PC-9 (cell line): ENCODE measurements around the gene GPR149.

ENCODE experiments used
- CTCF ChIP-seq: fragments of 200-600 bp; sonication (generic); conservative IDR thresholded peaks from 2 replicates; pipeline ENCODE4 v1.6.1; 2017; ENCODE audit warnings: mixed run types, antibody characterized with exemption, mild to moderate bottlenecking, moderate library complexity
- EZH2 ChIP-seq: fragments of 200-600 bp; sonication (generic); IDR thresholded peaks from 2 replicates; pipeline ENCODE4 v1.8.0; 2017; ENCODE audit warnings: antibody characterized with exemption, low read depth

GRCh38 chr3:154345422-154346122, 84.4 kb downstream of the GPR149 start:
- TF ChIP-seq CTCF (no peak), EZH2 (no peak)
